ENCODE results near the gene RBM41.
"Not testable (repeated sequence)": the region's sequence is repeated elsewhere in the genome, so short reads cannot be mapped to it uniquely, and the experiment has no call there.

The RBM41 gene

GRCh38 chrX:107118322-107119147 lies at the start of gene RBM41:
Gene RBM41 (minus strand): TSS chrX:107118822. CDS start chrX:107118773, 49 bp downstream.
- peak; percentile 100 for ATAC-seq
- TF ChIP-seq ZFP3 (CRISPR knock-in tag; IDR thresholded peaks at IDR 0.05) (0 out of 2 replicates have a peak, but pooled peaks have one; percentile 12), ZNF70 (CRISPR knock-in tag; IDR thresholded peaks at IDR 0.05) (no peak)

- ATAC-seq = no peak
- no peak for TF ChIP-seq ISL1 (CRISPR knock-in tag; IDR thresholded peaks at IDR 0.05)
- TF ChIP-seq, protein P1, sequence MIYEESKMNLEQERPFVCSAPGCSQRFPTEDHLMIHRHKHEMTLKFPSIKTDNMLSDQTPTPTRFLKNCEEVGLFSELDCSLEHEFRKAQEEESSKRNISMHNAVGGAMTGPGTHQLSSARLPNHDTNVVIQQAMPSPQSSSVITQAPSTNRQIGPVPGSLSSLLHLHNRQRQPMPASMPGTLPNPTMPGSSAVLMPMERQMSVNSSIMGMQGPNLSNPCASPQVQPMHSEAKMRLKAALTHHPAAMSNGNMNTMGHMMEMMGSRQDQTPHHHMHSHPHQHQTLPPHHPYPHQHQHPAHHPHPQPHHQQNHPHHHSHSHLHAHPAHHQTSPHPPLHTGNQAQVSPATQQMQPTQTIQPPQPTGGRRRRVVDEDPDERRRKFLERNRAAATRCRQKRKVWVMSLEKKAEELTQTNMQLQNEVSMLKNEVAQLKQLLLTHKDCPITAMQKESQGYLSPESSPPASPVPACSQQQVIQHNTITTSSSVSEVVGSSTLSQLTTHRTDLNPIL (CRISPR knock-in tag; IDR thresholded peaks at IDR 0.05; ENCODE audit: low read depth) = no peak
- TF ChIP-seq CSRNP3 (CRISPR knock-in tag; IDR thresholded peaks at IDR 0.05) = no peak
- no peak for TF ChIP-seq ZFP3 (CRISPR knock-in tag; IDR thresholded peaks at IDR 0.05)
- TF ChIP-seq, protein P2, sequence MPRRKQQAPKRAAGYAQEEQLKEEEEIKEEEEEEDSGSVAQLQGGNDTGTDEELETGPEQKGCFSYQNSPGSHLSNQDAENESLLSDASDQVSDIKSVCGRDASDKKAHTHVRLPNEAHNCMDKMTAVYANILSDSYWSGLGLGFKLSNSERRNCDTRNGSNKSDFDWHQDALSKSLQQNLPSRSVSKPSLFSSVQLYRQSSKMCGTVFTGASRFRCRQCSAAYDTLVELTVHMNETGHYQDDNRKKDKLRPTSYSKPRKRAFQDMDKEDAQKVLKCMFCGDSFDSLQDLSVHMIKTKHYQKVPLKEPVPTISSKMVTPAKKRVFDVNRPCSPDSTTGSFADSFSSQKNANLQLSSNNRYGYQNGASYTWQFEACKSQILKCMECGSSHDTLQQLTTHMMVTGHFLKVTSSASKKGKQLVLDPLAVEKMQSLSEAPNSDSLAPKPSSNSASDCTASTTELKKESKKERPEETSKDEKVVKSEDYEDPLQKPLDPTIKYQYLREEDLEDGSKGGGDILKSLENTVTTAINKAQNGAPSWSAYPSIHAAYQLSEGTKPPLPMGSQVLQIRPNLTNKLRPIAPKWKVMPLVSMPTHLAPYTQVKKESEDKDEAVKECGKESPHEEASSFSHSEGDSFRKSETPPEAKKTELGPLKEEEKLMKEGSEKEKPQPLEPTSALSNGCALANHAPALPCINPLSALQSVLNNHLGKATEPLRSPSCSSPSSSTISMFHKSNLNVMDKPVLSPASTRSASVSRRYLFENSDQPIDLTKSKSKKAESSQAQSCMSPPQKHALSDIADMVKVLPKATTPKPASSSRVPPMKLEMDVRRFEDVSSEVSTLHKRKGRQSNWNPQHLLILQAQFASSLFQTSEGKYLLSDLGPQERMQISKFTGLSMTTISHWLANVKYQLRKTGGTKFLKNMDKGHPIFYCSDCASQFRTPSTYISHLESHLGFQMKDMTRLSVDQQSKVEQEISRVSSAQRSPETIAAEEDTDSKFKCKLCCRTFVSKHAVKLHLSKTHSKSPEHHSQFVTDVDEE (CRISPR knock-in tag; IDR thresholded peaks at IDR 0.05) = no peak
- no peak for TF ChIP-seq ARNTL (CRISPR knock-in tag; IDR thresholded peaks at IDR 0.05; ENCODE audit: borderline replicate concordance, low read depth)
- no peak for TF ChIP-seq PPARA (CRISPR knock-in tag; IDR thresholded peaks at IDR 0.05; ENCODE audit: borderline replicate concordance)
- TF ChIP-seq ZNF70 (CRISPR knock-in tag; IDR thresholded peaks at IDR 0.05) = no peak
- TF ChIP-seq ZC3H10 (CRISPR knock-in tag; IDR thresholded peaks at IDR 0.05) = no peak
- no peak for TF ChIP-seq CSDC2 (CRISPR knock-in tag; IDR thresholded peaks at IDR 0.05)
- no peak for TF ChIP-seq BACH2 (CRISPR knock-in tag; IDR thresholded peaks at IDR 0.05; ENCODE audit: borderline replicate concordance)
- no peak for TF ChIP-seq PATZ1 (CRISPR knock-in tag; IDR thresholded peaks at IDR 0.05; ENCODE audit: borderline replicate concordance)
- no peak for TF ChIP-seq SNAI2 (CRISPR knock-in tag; IDR thresholded peaks at IDR 0.05)
Measured at GRCh38 chrX:107168257-107168656, 49.6 kb upstream of the RBM41 start.

- ATAC-seq = no peak
- TF ChIP-seq ZNF70 (CRISPR knock-in tag; IDR thresholded peaks at IDR 0.05) = no peak
- no peak for TF ChIP-seq ZFP30 (CRISPR knock-in tag; IDR thresholded peaks at IDR 0.05)
- TF ChIP-seq ISL1 (CRISPR knock-in tag; IDR thresholded peaks at IDR 0.05) = no peak
- TF ChIP-seq POU6F1 (CRISPR knock-in tag; IDR thresholded peaks at IDR 0.05; ENCODE audit: borderline replicate concordance, low read depth) = no peak
- TF ChIP-seq CSDC2 (CRISPR knock-in tag; IDR thresholded peaks at IDR 0.05) = no peak
- no peak for TF ChIP-seq TCF4 (CRISPR knock-in tag; IDR thresholded peaks at IDR 0.05; ENCODE audit: borderline replicate concordance)
- no peak for TF ChIP-seq TOX (CRISPR knock-in tag; IDR thresholded peaks at IDR 0.05; ENCODE audit: borderline replicate concordance)
Measured at GRCh38 chrX:107167163-107167921, 48.7 kb upstream of the RBM41 start.

GRCh38 chrX:107157618-107158017 lies 39.0 kb upstream of the RBM41 start:
- ATAC-seq = not testable (repeated sequence)

GRCh38 chrX:107155621-107156430 lies 37.2 kb upstream of the RBM41 start:
- not testable (repeated sequence) for ATAC-seq
